AG04450 (cell line): ENCODE results near the gene TFDP2. TPM values are rescaled to one million over a fixed set of nuclear protein-coding genes. Genes with fewer than 3 reads are reported as not detected.

Source experiments
- CTCF ChIA-PET: fragments of 300-600, 350-600 bp; formaldehyde crosslinking; extraction: SDS; loops from one replicate; lab custom pipeline; 2022; ENCODE audit warnings: antibody characterized with exemption, inconsistent platforms; lab: Charles Lee
- POLR2A ChIA-PET: fragments of 350-600 bp; formaldehyde crosslinking; extraction: SDS; loops from one replicate; lab custom pipeline; 2021; ENCODE audit warnings: antibody characterized with exemption, inconsistent platforms; lab: Yijun Ruan, JAX
- DNase-seq: peaks from one replicate; pipeline ENCODE4 v3.0.0-alpha.2; 2011; ENCODE audit warnings: low read depth, low spot score
- H3K27ac ChIP-seq: one replicate; pipeline ENCODE4 v1.5.1; 2012; ENCODE audit warnings: low read depth, low read length, control low read depth
- H3K27me3 ChIP-seq: one replicate; pipeline ENCODE4 v1.6.0; 2012; ENCODE audit warnings: low read length; ENCODE audit not compliant: control insufficient read depth, insufficient read depth
- H3K4me3 ChIP-seq: 2 replicates; pipeline ENCODE4 v1.5.1; 2011; ENCODE audit warnings: mild to moderate bottlenecking, low read depth, low read length, control low read depth
- H3K9me3 ChIP-seq: 2 replicates; pipeline ENCODE4 v1.5.1; 2012; ENCODE audit warnings: low read length; ENCODE audit not compliant: control insufficient read depth, insufficient read depth
- CTCF ChIP-seq: IDR thresholded peaks from 2 replicates; pipeline ENCODE4 v1.5.1; 2011; ENCODE audit warnings: low read depth, low read length, control low read depth, inconsistent platforms
- polyA plus RNA-seq: library from polyadenylated mRNA; depleted of rRNA; stranded (reverse); fragments of >200 nt; gene quantifications from 2 replicates; pipeline ENCODE4 v1.2.3, GENCODE V29; 2011

Gene TFDP2
- polyA plus RNA-seq, 1 experiment = 63.4 TPM

- H3K27ac ChIP-seq = no peak overlapping the region
- H3K27me3 ChIP-seq = no peaks in the 10 kb centered on the region
- CTCF ChIA-PET = no interaction called here
- no peaks in the 10 kb centered on the region for H3K9me3 ChIP-seq
- POLR2A ChIA-PET = no interaction called here
- no peak for TF ChIP-seq CTCF
- no peak for DNase-seq
- no peak overlapping the region for H3K4me3 ChIP-seq
These were observed 198.5 kb downstream of the TFDP2 start for GRCh38 chr3:141950572-141951493.

- Histone ChIP-seq H3K27me3 (no peaks in the 10 kb centered on the region), H3K4me3 (no peak overlapping the region), H3K9me3 (no peaks in the 10 kb centered on the region), H3K27ac (no peak overlapping the region)
- ChIA-PET CTCF (no interaction called here), POLR2A (no interaction called here)
- DNase-seq = no peak
- TF ChIP-seq CTCF = no peak
These were observed 199.4 kb downstream of the TFDP2 start for GRCh38 chr3:141949972-141950371.

GRCh38 chr3:141949399-141949798 is 199.9 kb downstream of the TFDP2 start:
- CTCF ChIA-PET = no interaction called here
- TF ChIP-seq CTCF = no peak
- DNase-seq = no peak
- Histone ChIP-seq H3K27me3 (no peaks in the 10 kb centered on the region), H3K4me3 (no peak overlapping the region), H3K27ac (no peak overlapping the region), H3K9me3 (no peaks in the 10 kb centered on the region)
- POLR2A ChIA-PET = no interaction called here

- H3K27ac ChIP-seq = no peak overlapping the region
- H3K9me3 ChIP-seq = no peaks in the 10 kb centered on the region
- ChIA-PET CTCF (no interaction called here), POLR2A (no interaction called here)
- no peaks in the 10 kb centered on the region for H3K27me3 ChIP-seq
- no peak for DNase-seq
- no peak overlapping the region for H3K4me3 ChIP-seq
- no peak for TF ChIP-seq CTCF
These were observed 203.4 kb downstream of the TFDP2 start for GRCh38 chr3:141945726-141946485.

- H3K27ac ChIP-seq = no peak overlapping the region
- POLR2A ChIA-PET = no interaction called here
- no peaks in the 10 kb centered on the region for H3K9me3 ChIP-seq
- H3K4me3 ChIP-seq = no peak overlapping the region
- DNase-seq = no peak
- CTCF ChIA-PET = no interaction called here
- no peaks in the 10 kb centered on the region for H3K27me3 ChIP-seq
- no peak for TF ChIP-seq CTCF
These were observed 207.3 kb downstream of the TFDP2 start for GRCh38 chr3:141942006-141942405.
